ENCODE results near the gene MINDY3. TPM values are rescaled to one million over a fixed set of nuclear protein-coding genes. Genes with fewer than 3 reads are reported as not detected.

The MINDY3 gene
- total and polyA plus RNA-seq, 2 donors (not counting 1 experiment from before 2014, with no cell fraction given) = 11.6 to 29.3 TPM

DNA sequence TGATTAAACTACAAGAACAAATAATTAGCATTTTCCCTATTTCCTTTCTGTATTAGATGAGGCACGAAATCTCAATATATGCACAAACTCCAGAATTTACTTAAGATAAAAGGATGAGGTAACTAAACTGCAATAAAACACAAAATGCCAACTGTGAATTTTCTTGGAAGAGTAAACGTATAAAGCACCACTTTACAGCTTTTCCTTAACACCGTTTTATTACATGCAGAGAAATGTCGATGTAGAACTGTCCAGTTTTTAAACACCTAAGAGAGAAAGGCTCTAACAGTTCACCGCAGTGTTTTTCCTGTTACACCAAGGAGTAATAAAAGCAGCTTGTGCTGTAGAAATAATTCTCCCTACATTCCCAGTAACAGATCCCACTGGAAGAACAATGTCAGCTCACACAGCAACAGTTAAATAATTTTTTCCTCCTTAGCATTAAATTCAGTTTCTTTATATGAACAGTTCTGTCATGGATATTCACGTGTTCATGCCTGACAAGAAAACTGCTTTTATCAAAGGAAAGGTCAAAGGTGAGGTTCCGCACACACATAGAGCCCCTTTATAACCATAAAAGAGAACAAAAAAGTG is 52.0 kb downstream of the MINDY3 start:
- Mint-ChIP-seq H3K4me3 (no peak overlapping the region), H3K9me3 (ENCODE audit: insufficient read depth) (no peaks in the 10 kb centered on the region), H3K27ac (no peak overlapping the region), H3K4me1 (no peaks in the 10 kb centered on the region), H3K27me3 (no peaks in the 10 kb centered on the region)
- Histone ChIP-seq H3K79me2 (ENCODE audit: control insufficient read depth, insufficient read depth, low read length) (no peaks in the 10 kb centered on the region), H3K9ac (ENCODE audit: low read length) (no peak overlapping the region), H3K4me3 (ENCODE audit: control extremely low read depth in 1 of 5, extremely low read depth in 1 of 5, insufficient read depth in 1 of 5, low read depth in 2 of 5, low read length in 4 of 5) (no peak overlapping the region), H2AFZ (ENCODE audit: insufficient read depth, low read depth, low read length, poor library complexity, severe bottlenecking) (no peak overlapping the region), H3K9me3 (ENCODE audit: control extremely low read depth in 1 of 3, control insufficient read depth in 2 of 3, insufficient read depth in 1 of 3, low read length in 2 of 3) (no peaks in the 10 kb centered on the region), H4K20me1 (ENCODE audit: control insufficient read depth, insufficient read depth, low read length, poor library complexity, severe bottlenecking) (no peaks in the 10 kb centered on the region), H3K4me1 (ENCODE audit: control insufficient read depth in 2 of 2, insufficient read depth in 2 of 2, low read length in 2 of 2) (no peaks in the 10 kb centered on the region), H3K27me3 (replicated peaks in 1 of 4; ENCODE audit: control extremely low read depth in 1 of 4, control insufficient read depth in 3 of 4, insufficient read depth in 4 of 4, low read length in 3 of 4) (no peaks in the 10 kb centered on the region), H3K4me2 (replicated peaks; ENCODE audit: low read depth, low read length, poor library complexity, severe bottlenecking) (no peak overlapping the region), H3K36me3 (replicated peaks in 1 of 2; ENCODE audit: control extremely low read depth in 1 of 2, control insufficient read depth in 1 of 2, extremely low read depth in 1 of 2, insufficient read depth in 2 of 2, low read length in 1 of 2) (peaks cover 7 to 34% of the 10 kb centered on the region in 2 experiments), H3K27ac (ENCODE audit: low read length in 2 of 2) (no peak overlapping the region)
- CTCF ChIA-PET = no interaction called here
- ATAC-seq (ENCODE audit: low read depth) (no peak), DNase-seq (no peak)
- WGBS (ENCODE audit: insufficient coverage) = no CpG with 5 or more reads among the region's 7 CpGs
- POLR2A ChIA-PET = no interaction called here
- intact Hi-C loops (cut with micrococcal nuclease) = no loop called here
- TF ChIP-seq, protein P1, sequence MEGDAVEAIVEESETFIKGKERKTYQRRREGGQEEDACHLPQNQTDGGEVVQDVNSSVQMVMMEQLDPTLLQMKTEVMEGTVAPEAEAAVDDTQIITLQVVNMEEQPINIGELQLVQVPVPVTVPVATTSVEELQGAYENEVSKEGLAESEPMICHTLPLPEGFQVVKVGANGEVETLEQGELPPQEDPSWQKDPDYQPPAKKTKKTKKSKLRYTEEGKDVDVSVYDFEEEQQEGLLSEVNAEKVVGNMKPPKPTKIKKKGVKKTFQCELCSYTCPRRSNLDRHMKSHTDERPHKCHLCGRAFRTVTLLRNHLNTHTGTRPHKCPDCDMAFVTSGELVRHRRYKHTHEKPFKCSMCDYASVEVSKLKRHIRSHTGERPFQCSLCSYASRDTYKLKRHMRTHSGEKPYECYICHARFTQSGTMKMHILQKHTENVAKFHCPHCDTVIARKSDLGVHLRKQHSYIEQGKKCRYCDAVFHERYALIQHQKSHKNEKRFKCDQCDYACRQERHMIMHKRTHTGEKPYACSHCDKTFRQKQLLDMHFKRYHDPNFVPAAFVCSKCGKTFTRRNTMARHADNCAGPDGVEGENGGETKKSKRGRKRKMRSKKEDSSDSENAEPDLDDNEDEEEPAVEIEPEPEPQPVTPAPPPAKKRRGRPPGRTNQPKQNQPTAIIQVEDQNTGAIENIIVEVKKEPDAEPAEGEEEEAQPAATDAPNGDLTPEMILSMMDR (IDR thresholded peaks at IDR 0.05) = no peak
- no peak for TF ChIP-seq EZH2 (IDR thresholded peaks at IDR 0.05; ENCODE audit: borderline replicate concordance, insufficient read depth, low read depth, low read length, poor library complexity, severe bottlenecking)

DNA sequence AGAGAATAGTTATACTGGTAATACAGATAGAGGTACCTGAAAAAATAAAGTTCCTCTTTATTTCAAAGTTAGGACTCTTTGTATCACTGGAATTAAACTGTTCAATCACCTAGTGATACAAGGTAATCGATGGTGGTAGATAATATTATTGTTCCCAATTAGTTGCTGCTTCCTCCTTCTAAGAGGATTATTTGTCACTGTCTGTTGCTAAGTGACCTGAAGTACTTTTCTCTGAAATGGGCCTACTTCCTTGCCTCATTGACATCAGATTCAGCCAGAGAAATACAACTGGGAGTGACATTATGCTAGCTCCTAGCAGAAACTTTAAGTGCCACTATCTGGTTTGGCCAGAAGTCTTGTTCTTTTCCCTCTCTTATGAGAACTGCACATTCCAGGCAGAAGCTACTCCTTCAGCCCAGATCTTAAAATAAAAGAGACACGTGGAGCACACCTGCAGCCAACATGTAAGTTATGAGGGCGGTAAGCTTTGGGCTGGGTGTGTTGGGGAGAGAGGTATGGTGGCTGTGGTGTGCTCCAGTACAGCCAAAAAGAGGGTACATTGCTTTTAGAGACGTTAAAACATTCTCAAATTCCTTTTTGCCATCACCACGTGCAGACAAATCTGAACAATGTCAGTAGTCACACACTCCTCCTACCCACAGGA is 54.8 kb downstream of the MINDY3 start:
- Histone ChIP-seq H3K9ac (ENCODE audit: low read length) (no peak overlapping the region), H4K20me1 (ENCODE audit: control insufficient read depth, insufficient read depth, low read length, poor library complexity, severe bottlenecking) (no peaks in the 10 kb centered on the region), H3K9me3 (ENCODE audit: control extremely low read depth in 1 of 3, control insufficient read depth in 2 of 3, insufficient read depth in 1 of 3, low read length in 2 of 3) (no peaks in the 10 kb centered on the region), H2AFZ (ENCODE audit: insufficient read depth, low read depth, low read length, poor library complexity, severe bottlenecking) (no peak overlapping the region), H3K36me3 (replicated peaks in 1 of 2; ENCODE audit: control extremely low read depth in 1 of 2, control insufficient read depth in 1 of 2, extremely low read depth in 1 of 2, insufficient read depth in 2 of 2, low read length in 1 of 2) (peaks cover 1 to 37% of the 10 kb centered on the region in 2 experiments), H3K79me2 (ENCODE audit: control insufficient read depth, insufficient read depth, low read length) (no peaks in the 10 kb centered on the region), H3K27ac (ENCODE audit: low read length in 2 of 2) (no peak overlapping the region), H3K4me2 (replicated peaks; ENCODE audit: low read depth, low read length, poor library complexity, severe bottlenecking) (no peak overlapping the region), H3K4me3 (ENCODE audit: control extremely low read depth in 1 of 5, extremely low read depth in 1 of 5, insufficient read depth in 1 of 5, low read depth in 2 of 5, low read length in 4 of 5) (no peak overlapping the region), H3K27me3 (replicated peaks in 1 of 4; ENCODE audit: control extremely low read depth in 1 of 4, control insufficient read depth in 3 of 4, insufficient read depth in 4 of 4, low read length in 3 of 4) (no peaks in the 10 kb centered on the region), H3K4me1 (ENCODE audit: control insufficient read depth in 2 of 2, insufficient read depth in 2 of 2, low read length in 2 of 2) (no peaks in the 10 kb centered on the region)
- Mint-ChIP-seq H3K27me3 (no peaks in the 10 kb centered on the region), H3K4me1 (no peaks in the 10 kb centered on the region), H3K9me3 (ENCODE audit: insufficient read depth) (peaks cover 5% of the 10 kb centered on the region), H3K4me3 (no peak overlapping the region), H3K27ac (no peak overlapping the region)
- POLR2A ChIA-PET = no interaction called here
- intact Hi-C loops (cut with micrococcal nuclease) = no loop called here
- WGBS (ENCODE audit: insufficient coverage) = 100% methylated on average over 2 of the region's 5 CpGs
- no peak for TF ChIP-seq EZH2 (IDR thresholded peaks at IDR 0.05; ENCODE audit: borderline replicate concordance, insufficient read depth, low read depth, low read length, poor library complexity, severe bottlenecking)
- TF ChIP-seq, protein P1 (IDR thresholded peaks at IDR 0.05) = no peak
- ATAC-seq (ENCODE audit: low read depth) = no peak
- DNase-seq = no peak
- CTCF ChIA-PET = no interaction called here
